Osteoblast (primary cell): ENCODE results near the gene SLC46A3. TPM values are rescaled to one million over a fixed set of nuclear protein-coding genes. Genes with fewer than 3 reads are reported as not detected.
"Not testable (repeated sequence)": the region's sequence is repeated elsewhere in the genome, so short reads cannot be mapped to it uniquely, and the experiment has no call there.

ENCODE experiments used
- DNase-seq: peaks from one replicate; pipeline ENCODE4 v3.0.0; 2011; ENCODE audit warnings: low spot score, mixed read lengths; ENCODE audit not compliant: insufficient read length; ENCODE audit errors: missing footprints
- H2AFZ ChIP-seq: 2 replicates; pipeline ENCODE4 v1.6.0; 2011; ENCODE audit warnings: mild to moderate bottlenecking, low read length
- H3K27ac ChIP-seq: 2 replicates; pipeline ENCODE4 v1.5.1; 2011; ENCODE audit warnings: mild to moderate bottlenecking, low read depth, low read length, moderate library complexity
- H3K27me3 ChIP-seq: 2 replicates; pipeline ENCODE4 v1.6.0; 2012; ENCODE audit warnings: mild to moderate bottlenecking, control low read depth, inconsistent platforms, low read length, moderate library complexity; ENCODE audit not compliant: insufficient read depth
- H3K36me3 ChIP-seq: 2 replicates; pipeline ENCODE4 v1.5.1; 2011; ENCODE audit warnings: mild to moderate bottlenecking, low read length, control low read depth, moderate library complexity; ENCODE audit not compliant: insufficient read depth
- H3K4me1 ChIP-seq: 2 replicates; pipeline ENCODE4 v1.5.1; 2011; ENCODE audit warnings: mild to moderate bottlenecking, low read length, control low read depth, moderate library complexity; ENCODE audit not compliant: insufficient read depth
- H3K4me2 ChIP-seq: 2 replicates; pipeline ENCODE4 v1.6.0; 2011; ENCODE audit warnings: mild to moderate bottlenecking, low read length; ENCODE audit not compliant: insufficient read depth
- H3K4me3 ChIP-seq: fragments of 200-600 bp; sonication (generic); 3 replicates; pipeline ENCODE4 v1.5.1; 2012; ENCODE audit warnings: mild to moderate bottlenecking, low read length, inconsistent platforms; ENCODE audit not compliant: insufficient read depth
- H3K79me2 ChIP-seq: 2 replicates; pipeline ENCODE4 v1.6.0; 2012; ENCODE audit warnings: mild to moderate bottlenecking, low read length, control low read depth, inconsistent platforms; ENCODE audit not compliant: insufficient read depth
- H3K9me3 ChIP-seq: 2 replicates; pipeline ENCODE4 v1.5.1; 2011; ENCODE audit warnings: low read depth, low read length, control low read depth
- H4K20me1 ChIP-seq: 2 replicates; pipeline ENCODE4 v1.6.0; 2012; ENCODE audit warnings: mild to moderate bottlenecking, low read length, control low read depth; ENCODE audit not compliant: insufficient read depth
- CTCF ChIP-seq: IDR thresholded peaks from 2 replicates; pipeline ENCODE4 v1.5.1; 2011; ENCODE audit warnings: mild to moderate bottlenecking, low read depth, low read length, moderate library complexity; ENCODE audit errors: extremely low read depth
- total RNA-seq: library from RNA; depleted of rRNA; stranded (reverse); fragments of >200 nt; gene quantifications from 2 replicates; pipeline ENCODE4 v1.2.3, GENCODE V29; 2012

The SLC46A3 gene
- total RNA-seq, 1 donor = 11.2 TPM

GRCh38 chr13:28744656-28745055 is 25.9 kb upstream of the SLC46A3 start:
- Histone ChIP-seq H3K4me3 (no peak overlapping the region), H3K9me3 (no peaks in the 10 kb centered on the region), H2AFZ (no peak overlapping the region), H4K20me1 (no peaks in the 10 kb centered on the region), H3K27ac (no peak overlapping the region), H3K27me3 (no peaks in the 10 kb centered on the region), H3K79me2 (no peaks in the 10 kb centered on the region), H3K36me3 (no peaks in the 10 kb centered on the region), H3K4me1 (peaks cover 5% of the 10 kb centered on the region), H3K4me2 (no peak overlapping the region)
- no peak for DNase-seq
- TF ChIP-seq CTCF = no peak

DNA sequence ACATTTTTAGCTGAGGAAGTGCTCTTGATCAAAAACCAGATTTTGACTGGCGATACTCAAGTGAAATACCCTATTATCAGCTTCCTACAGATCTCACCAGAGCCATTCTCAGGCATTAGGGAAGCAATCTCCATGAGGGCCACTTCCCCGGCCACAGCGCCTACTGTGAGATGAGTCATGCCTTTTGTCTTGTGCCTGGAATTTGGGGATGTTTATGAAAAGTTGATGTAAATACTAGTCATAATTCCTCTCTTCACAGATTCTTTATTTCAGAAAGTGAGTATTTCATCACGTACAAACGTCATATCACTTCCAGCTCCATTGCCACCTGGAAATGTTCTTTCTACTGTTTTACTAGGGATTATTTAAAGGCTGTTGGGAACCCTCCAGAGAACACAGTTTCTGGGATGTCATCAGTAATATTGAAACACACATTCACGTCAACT is 25.3 kb upstream of the SLC46A3 start:
- H3K4me1 ChIP-seq = peaks cover 5% of the 10 kb centered on the region
- no peak for TF ChIP-seq CTCF
- no peaks in the 10 kb centered on the region for H3K36me3 ChIP-seq
- no peak overlapping the region for H3K4me3 ChIP-seq
- no peaks in the 10 kb centered on the region for H3K9me3 ChIP-seq
- peak overlapping the region; percentile 21 for H2AFZ ChIP-seq
- H3K79me2 ChIP-seq = no peaks in the 10 kb centered on the region
- no peak for DNase-seq
- H3K4me2 ChIP-seq = no peak overlapping the region
- H3K27ac ChIP-seq = peak overlapping the region; percentile 9
- no peaks in the 10 kb centered on the region for H4K20me1 ChIP-seq
- no peaks in the 10 kb centered on the region for H3K27me3 ChIP-seq

- H3K4me3 ChIP-seq = no peak overlapping the region
- H3K36me3 ChIP-seq = no peaks in the 10 kb centered on the region
- no peaks in the 10 kb centered on the region for H4K20me1 ChIP-seq
- H3K79me2 ChIP-seq = no peaks in the 10 kb centered on the region
- peak overlapping the region; percentile 9 for H3K27ac ChIP-seq
- no peaks in the 10 kb centered on the region for H3K9me3 ChIP-seq
- H3K4me2 ChIP-seq = no peak overlapping the region
- no peaks in the 10 kb centered on the region for H3K27me3 ChIP-seq
- H2AFZ ChIP-seq = peak overlapping the region; percentile 21
- H3K4me1 ChIP-seq = peaks cover 5% of the 10 kb centered on the region
- DNase-seq = no peak
- TF ChIP-seq CTCF = no peak
Observed at GRCh38 chr13:28743499-28744083, 24.8 kb upstream of the SLC46A3 start.

- Histone ChIP-seq H3K27ac (no peak overlapping the region), H3K27me3 (no peaks in the 10 kb centered on the region), H2AFZ (no peak overlapping the region), H3K4me1 (peaks cover 5% of the 10 kb centered on the region), H3K4me3 (no peak overlapping the region), H3K36me3 (no peaks in the 10 kb centered on the region), H3K79me2 (no peaks in the 10 kb centered on the region), H4K20me1 (no peaks in the 10 kb centered on the region), H3K9me3 (no peaks in the 10 kb centered on the region), H3K4me2 (no peak overlapping the region)
- TF ChIP-seq CTCF = no peak
- no peak for DNase-seq
Observed at GRCh38 chr13:28743020-28743419, 24.2 kb upstream of the SLC46A3 start.

DNA sequence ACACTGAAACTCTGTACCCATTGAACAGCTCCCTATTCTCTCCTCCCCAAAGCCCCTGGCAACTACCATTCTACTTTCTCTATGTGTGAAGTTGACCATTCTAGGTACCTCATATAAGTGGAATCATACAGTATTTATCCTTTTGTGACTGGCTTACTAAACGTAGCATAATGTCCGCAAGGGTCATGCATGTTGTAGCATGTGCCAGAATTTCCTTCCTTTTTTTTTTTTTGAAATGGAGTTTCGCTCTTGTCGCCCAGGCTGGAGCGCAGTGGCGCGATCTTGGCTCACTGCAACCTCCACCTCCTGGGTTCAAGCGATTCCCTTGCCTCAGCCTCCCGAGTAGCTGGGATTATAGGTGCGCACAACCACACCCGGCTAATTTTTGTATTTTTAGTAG is 23.7 kb upstream of the SLC46A3 start:
- H4K20me1 ChIP-seq, DNase-seq, H3K4me3 ChIP-seq, H2AFZ ChIP-seq, H3K4me1 ChIP-seq, H3K4me2 ChIP-seq, H3K79me2 ChIP-seq, H3K27me3 ChIP-seq, H3K36me3 ChIP-seq, H3K27ac ChIP-seq, H3K9me3 ChIP-seq: not testable (repeated sequence)
